Spleen (tissue), 7 donors: ENCODE measurements around the gene BNIP2.

ENCODE experiments used
- CTCF ChIP-seq, 11 experiments: fragments of 200-600 bp in 7 of 11; fragments of 450-650 bp in 4 of 11; sonication (generic) in 4 of 11; IDR thresholded peaks in 8 of 11; conservative IDR thresholded peaks in 3 of 11; 1 replicate in 7 of 11; 2 replicates in 4 of 11; pipeline versions ENCODE4 v1.4.0 to v1.8.0; 2016 to 2021; ENCODE audit warnings: antibody characterized with exemption in 11 of 11, inconsistent platforms in 4 of 11, mild to moderate bottlenecking in 1 of 11
- POLR2A ChIP-seq, 3 donors: fragments of 450-650 bp; IDR thresholded peaks; one replicate each; pipeline ENCODE4 v1.5.1; 2017; ENCODE audit warnings: antibody characterized with exemption in 3 of 3, mild to moderate bottlenecking in 1 of 3
- POLR2AphosphoS5 ChIP-seq, 3 donors: sonication (generic); formaldehyde crosslinking; IDR thresholded peaks; one replicate each; pipeline ENCODE4 v1.5.1; 2017; ENCODE audit warnings: antibody characterized with exemption in 3 of 3
- donor health status: DM: no; HTN: no; CAD: no; lungs with moderate emphysema.
- donor health status: DM: no; HTN: no; CAD: no.
- donor health status: DM: no; HTN: no; CAD: no.

GRCh38 chr15:59632714-59633113 lies 56.4 kb downstream of the BNIP2 start:
- TF ChIP-seq CTCF (IDR thresholded peaks at IDR 0.05 in 8 of 11, conservative IDR thresholded peaks at IDR 0.05 in 3 of 11) (no peak), POLR2AphosphoS5 (IDR thresholded peaks at IDR 0.05) (no peak), POLR2A (IDR thresholded peaks at IDR 0.05) (no peak)
